ENCODE measurements around the gene LRRC1.

Gene LRRC1

DNA sequence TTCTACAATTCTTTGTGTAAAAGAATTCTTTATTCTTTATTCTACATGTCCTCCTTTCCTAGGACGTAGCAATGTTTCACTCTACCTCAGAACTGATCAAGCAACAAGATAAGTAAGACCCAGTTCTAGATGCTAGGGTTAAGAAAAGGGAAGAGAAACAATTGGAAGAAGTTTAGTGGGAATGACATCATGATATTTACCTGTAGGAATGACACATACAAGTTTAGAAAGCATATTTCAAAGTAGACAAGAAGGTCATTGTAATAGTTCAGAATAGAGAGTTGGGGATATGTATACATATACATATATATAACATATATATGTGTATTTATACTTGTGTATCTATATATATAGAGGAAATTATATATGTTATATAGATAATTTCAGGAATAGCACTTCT is 43.4 kb upstream of the LRRC1 start:
- Histone ChIP-seq H3K4me1 (ENCODE audit: insufficient read depth, low read length) (no peaks in the 10 kb centered on the region), H3K9me3 (ENCODE audit: insufficient read depth, low read length, severe bottlenecking) (no peaks in the 10 kb centered on the region), H3K4me3 (ENCODE audit: low read depth in 1 of 2, low read length in 2 of 2) (no peak overlapping the region), H2AFZ (ENCODE audit: low read depth, low read length) (no peak overlapping the region), H3K27ac (ENCODE audit: low read length) (no peak overlapping the region), H3K9ac (ENCODE audit: low read depth, low read length) (no peak overlapping the region), H3K79me2 (ENCODE audit: insufficient read depth, low read length) (no peaks in the 10 kb centered on the region), H3K27me3 (ENCODE audit: insufficient read depth, low read length, poor library complexity) (no peaks in the 10 kb centered on the region), H4K20me1 (ENCODE audit: insufficient read depth, low read length) (no peaks in the 10 kb centered on the region), H3K4me2 (ENCODE audit: insufficient read depth, low read length) (no peak overlapping the region), H3K36me3 (ENCODE audit: insufficient read depth, low read length) (no peaks in the 10 kb centered on the region)
- TF ChIP-seq, protein P1, sequence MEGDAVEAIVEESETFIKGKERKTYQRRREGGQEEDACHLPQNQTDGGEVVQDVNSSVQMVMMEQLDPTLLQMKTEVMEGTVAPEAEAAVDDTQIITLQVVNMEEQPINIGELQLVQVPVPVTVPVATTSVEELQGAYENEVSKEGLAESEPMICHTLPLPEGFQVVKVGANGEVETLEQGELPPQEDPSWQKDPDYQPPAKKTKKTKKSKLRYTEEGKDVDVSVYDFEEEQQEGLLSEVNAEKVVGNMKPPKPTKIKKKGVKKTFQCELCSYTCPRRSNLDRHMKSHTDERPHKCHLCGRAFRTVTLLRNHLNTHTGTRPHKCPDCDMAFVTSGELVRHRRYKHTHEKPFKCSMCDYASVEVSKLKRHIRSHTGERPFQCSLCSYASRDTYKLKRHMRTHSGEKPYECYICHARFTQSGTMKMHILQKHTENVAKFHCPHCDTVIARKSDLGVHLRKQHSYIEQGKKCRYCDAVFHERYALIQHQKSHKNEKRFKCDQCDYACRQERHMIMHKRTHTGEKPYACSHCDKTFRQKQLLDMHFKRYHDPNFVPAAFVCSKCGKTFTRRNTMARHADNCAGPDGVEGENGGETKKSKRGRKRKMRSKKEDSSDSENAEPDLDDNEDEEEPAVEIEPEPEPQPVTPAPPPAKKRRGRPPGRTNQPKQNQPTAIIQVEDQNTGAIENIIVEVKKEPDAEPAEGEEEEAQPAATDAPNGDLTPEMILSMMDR (IDR thresholded peaks at IDR 0.05; ENCODE audit: borderline replicate concordance, extremely low read depth, low read length, poor library complexity, severe bottlenecking) = no peak
- TF ChIP-seq EZH2 (IDR thresholded peaks at IDR 0.05; ENCODE audit: borderline replicate concordance, low read depth, low read length, severe bottlenecking) = no peak
- no peak for ATAC-seq (ENCODE audit: insufficient read depth, low read depth)
- no peak for DNase-seq

DNA sequence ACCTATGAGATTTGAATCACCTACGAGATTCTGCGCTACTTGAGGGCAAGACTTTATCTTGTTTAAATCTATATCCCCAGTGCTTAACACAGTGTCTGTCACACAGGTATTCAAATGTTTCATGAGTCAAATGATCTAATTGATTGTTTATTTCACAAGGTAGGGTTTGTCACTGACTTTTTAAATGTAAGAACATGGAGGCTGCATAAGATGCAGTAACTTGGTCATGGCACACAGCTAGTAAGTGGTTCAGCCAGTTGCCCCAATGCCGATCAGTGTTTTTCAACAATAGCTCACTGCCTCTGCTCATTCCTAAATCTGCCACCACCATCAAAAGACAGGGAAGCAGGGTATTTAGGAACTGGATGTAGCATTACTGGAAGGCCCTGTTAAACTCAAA is 42.4 kb upstream of the LRRC1 start:
- no peak overlapping the region for H3K4me3 ChIP-seq (ENCODE audit: low read depth in 1 of 2, low read length in 2 of 2)
- no peaks in the 10 kb centered on the region for H4K20me1 ChIP-seq (ENCODE audit: insufficient read depth, low read length)
- H3K27me3 ChIP-seq (ENCODE audit: insufficient read depth, low read length, poor library complexity) = no peaks in the 10 kb centered on the region
- H3K9ac ChIP-seq (ENCODE audit: low read depth, low read length) = no peak overlapping the region
- no peaks in the 10 kb centered on the region for H3K79me2 ChIP-seq (ENCODE audit: insufficient read depth, low read length)
- no peaks in the 10 kb centered on the region for H3K36me3 ChIP-seq (ENCODE audit: insufficient read depth, low read length)
- H2AFZ ChIP-seq (ENCODE audit: low read depth, low read length) = no peak overlapping the region
- DNase-seq (no peak), ATAC-seq (ENCODE audit: insufficient read depth, low read depth) (no peak)
- no peak overlapping the region for H3K27ac ChIP-seq (ENCODE audit: low read length)
- H3K9me3 ChIP-seq (ENCODE audit: insufficient read depth, low read length, severe bottlenecking) = no peaks in the 10 kb centered on the region
- no peaks in the 10 kb centered on the region for H3K4me1 ChIP-seq (ENCODE audit: insufficient read depth, low read length)
- TF ChIP-seq, protein P1 (IDR thresholded peaks at IDR 0.05; ENCODE audit: borderline replicate concordance, extremely low read depth, low read length, poor library complexity, severe bottlenecking) = no peak
- no peak overlapping the region for H3K4me2 ChIP-seq (ENCODE audit: insufficient read depth, low read length)

DNA sequence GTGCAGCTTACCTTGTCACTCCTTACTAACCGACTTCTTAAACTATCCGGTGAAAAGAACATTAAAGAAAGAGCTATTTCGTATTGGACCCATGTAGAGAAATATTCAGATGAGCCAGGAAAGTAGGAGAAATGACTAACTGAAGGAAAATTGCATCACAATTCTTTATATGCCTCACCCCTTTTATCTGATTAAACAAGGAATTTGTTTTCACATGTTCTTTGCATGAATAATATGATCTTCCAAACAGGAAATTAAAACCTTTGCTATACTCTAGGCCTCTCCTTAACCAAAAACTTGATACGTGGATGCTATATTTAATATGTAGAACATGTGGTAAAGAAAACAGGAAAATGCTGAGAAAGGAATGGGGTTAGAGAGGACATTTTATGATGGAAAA is 41.9 kb upstream of the LRRC1 start:
- Histone ChIP-seq H3K4me3 (ENCODE audit: low read depth in 1 of 2, low read length in 2 of 2) (no peak overlapping the region), H3K4me1 (ENCODE audit: insufficient read depth, low read length) (no peaks in the 10 kb centered on the region), H3K9me3 (ENCODE audit: insufficient read depth, low read length, severe bottlenecking) (no peaks in the 10 kb centered on the region), H3K36me3 (ENCODE audit: insufficient read depth, low read length) (no peaks in the 10 kb centered on the region), H2AFZ (ENCODE audit: low read depth, low read length) (no peak overlapping the region), H3K4me2 (ENCODE audit: insufficient read depth, low read length) (no peak overlapping the region), H3K79me2 (ENCODE audit: insufficient read depth, low read length) (no peaks in the 10 kb centered on the region), H4K20me1 (ENCODE audit: insufficient read depth, low read length) (no peaks in the 10 kb centered on the region), H3K9ac (ENCODE audit: low read depth, low read length) (no peak overlapping the region), H3K27me3 (ENCODE audit: insufficient read depth, low read length, poor library complexity) (no peaks in the 10 kb centered on the region), H3K27ac (ENCODE audit: low read length) (no peak overlapping the region)
- ATAC-seq (ENCODE audit: insufficient read depth, low read depth) = no peak
- DNase-seq = no peak
- TF ChIP-seq EZH2 (IDR thresholded peaks at IDR 0.05; ENCODE audit: borderline replicate concordance, low read depth, low read length, severe bottlenecking) = no peak
- TF ChIP-seq, protein P1 (IDR thresholded peaks at IDR 0.05; ENCODE audit: borderline replicate concordance, extremely low read depth, low read length, poor library complexity, severe bottlenecking) = no peak

DNA sequence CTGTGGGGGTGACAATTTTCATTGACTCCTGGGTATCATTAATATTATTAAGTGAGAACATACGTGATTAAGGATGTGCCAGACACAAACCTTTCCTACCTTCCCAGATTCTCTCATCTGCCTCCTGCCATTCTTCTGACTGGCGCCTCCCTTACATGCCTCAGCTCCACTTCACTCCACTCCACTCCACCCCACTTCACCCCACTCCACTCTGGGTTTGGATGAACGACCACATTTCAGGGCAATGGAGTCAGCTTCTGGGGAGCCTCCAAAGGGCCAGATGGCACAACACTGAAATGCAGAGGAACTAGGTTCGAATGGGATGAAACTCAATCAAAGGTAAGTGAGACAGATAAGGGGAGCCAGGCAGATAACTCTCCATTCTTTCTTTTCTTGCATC is 40.5 kb upstream of the LRRC1 start:
- Histone ChIP-seq H3K27ac (ENCODE audit: low read length) (no peak overlapping the region), H3K4me3 (ENCODE audit: low read depth in 1 of 2, low read length in 2 of 2) (no peak overlapping the region), H3K36me3 (ENCODE audit: insufficient read depth, low read length) (no peaks in the 10 kb centered on the region), H3K4me1 (ENCODE audit: insufficient read depth, low read length) (no peaks in the 10 kb centered on the region), H3K79me2 (ENCODE audit: insufficient read depth, low read length) (no peaks in the 10 kb centered on the region), H4K20me1 (ENCODE audit: insufficient read depth, low read length) (no peaks in the 10 kb centered on the region), H2AFZ (ENCODE audit: low read depth, low read length) (no peak overlapping the region), H3K4me2 (ENCODE audit: insufficient read depth, low read length) (no peak overlapping the region), H3K9ac (ENCODE audit: low read depth, low read length) (no peak overlapping the region), H3K27me3 (ENCODE audit: insufficient read depth, low read length, poor library complexity) (no peaks in the 10 kb centered on the region), H3K9me3 (ENCODE audit: insufficient read depth, low read length, severe bottlenecking) (no peaks in the 10 kb centered on the region)
- no peak for ATAC-seq (ENCODE audit: insufficient read depth, low read depth)
- DNase-seq = no peak
- no peak for TF ChIP-seq EZH2 (IDR thresholded peaks at IDR 0.05; ENCODE audit: borderline replicate concordance, low read depth, low read length, severe bottlenecking)
- TF ChIP-seq, protein P1 (IDR thresholded peaks at IDR 0.05; ENCODE audit: borderline replicate concordance, extremely low read depth, low read length, poor library complexity, severe bottlenecking) = no peak

All from DND-41 (cell line).